ENCODE results near the gene MPV17L2. TPM values are rescaled to one million over a fixed set of nuclear protein-coding genes. Genes with fewer than 3 reads are reported as not detected.
A peak's percentile ranks its signal among the peaks of the same experiment; 100 is the strongest.

The MPV17L2 gene
- total RNA-seq, 3 donors from 2014 or later = 24.3 to 41.3 (median 37.1) TPM

DNA sequence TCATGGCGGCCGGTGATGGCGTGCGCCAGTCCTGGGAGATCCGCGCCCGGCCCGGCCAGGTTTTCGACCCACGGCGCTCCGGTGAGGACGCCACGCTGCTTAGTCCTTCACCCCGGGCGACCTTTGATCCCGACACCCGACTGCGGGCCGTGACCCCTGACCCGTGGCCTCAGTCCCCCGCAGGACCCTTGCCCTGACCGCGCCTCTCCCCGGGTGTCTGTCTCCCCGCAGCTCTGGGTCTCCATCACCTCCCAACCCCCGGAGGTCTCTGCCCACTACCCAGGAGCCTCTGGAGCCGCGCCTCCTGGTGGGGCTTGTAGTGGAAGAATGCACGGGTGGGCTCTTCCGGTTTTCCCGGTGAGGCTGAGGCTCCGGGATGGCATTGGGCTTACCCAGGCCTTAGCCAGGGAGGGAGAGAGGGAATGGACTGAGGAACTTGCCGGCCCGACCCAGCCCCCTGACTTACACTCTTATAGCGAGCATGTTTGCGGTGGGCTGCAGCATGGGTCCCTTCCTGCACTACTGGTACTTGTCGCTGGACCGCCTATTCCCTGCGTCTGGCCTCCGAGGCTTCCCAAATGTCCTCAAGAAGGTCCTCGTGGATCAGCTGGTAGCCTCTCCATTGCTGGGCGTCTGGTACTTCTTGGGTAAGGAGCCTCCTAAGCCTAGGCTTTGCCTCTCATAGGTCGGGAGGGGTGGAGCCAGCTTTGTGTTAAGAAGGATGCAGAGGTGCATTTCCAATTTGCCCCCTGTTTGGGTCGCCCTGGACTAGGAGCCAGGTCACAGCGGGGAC lies 566 bp downstream of the MPV17L2 start:
- no peaks in the 10 kb centered on the region for H3K36me3 ChIP-seq
- intact Hi-C loops (cut with DNase I; ENCODE audit: low total_unique reads) = no loop called here
- peaks cover 0 to 8% of the 10 kb centered on the region in 2 donors for H3K4me1 ChIP-seq
- TF ChIP-seq, protein P1, sequence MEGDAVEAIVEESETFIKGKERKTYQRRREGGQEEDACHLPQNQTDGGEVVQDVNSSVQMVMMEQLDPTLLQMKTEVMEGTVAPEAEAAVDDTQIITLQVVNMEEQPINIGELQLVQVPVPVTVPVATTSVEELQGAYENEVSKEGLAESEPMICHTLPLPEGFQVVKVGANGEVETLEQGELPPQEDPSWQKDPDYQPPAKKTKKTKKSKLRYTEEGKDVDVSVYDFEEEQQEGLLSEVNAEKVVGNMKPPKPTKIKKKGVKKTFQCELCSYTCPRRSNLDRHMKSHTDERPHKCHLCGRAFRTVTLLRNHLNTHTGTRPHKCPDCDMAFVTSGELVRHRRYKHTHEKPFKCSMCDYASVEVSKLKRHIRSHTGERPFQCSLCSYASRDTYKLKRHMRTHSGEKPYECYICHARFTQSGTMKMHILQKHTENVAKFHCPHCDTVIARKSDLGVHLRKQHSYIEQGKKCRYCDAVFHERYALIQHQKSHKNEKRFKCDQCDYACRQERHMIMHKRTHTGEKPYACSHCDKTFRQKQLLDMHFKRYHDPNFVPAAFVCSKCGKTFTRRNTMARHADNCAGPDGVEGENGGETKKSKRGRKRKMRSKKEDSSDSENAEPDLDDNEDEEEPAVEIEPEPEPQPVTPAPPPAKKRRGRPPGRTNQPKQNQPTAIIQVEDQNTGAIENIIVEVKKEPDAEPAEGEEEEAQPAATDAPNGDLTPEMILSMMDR (IDR thresholded peaks at IDR 0.05) = no peak
- TF ChIP-seq POLR2A (IDR thresholded peaks at IDR 0.05) (no peak), POLR2AphosphoS5 (IDR thresholded peaks at IDR 0.05) (no peak)
- H3K9me3 ChIP-seq = no peaks in the 10 kb centered on the region
- H3K27me3 ChIP-seq = no peaks in the 10 kb centered on the region
- H3K27ac ChIP-seq = peak overlapping the region; percentile 88 to 95
- H3K4me3 ChIP-seq = peak overlapping the region; percentile 77 to 96 (median 82)
- no peak for DNase-seq (ENCODE audit: low spot score in 2 of 2)

DNA sequence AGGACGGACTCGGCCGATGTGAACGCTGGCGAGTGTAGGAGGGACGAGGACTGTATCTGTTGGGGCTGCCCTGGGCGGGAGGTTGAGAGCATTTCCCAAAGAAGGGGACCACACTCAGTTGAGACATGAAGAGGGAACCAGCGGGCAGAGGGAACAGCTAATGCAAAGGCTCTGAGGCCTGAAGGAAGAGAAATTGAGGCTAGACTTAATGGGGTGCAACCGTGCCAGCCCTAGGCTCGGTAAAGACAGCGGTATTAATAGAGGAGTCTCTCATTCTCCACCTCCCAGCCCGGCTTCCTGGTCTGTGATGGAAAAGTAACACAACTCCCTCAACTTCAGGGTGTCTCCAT lies 1.1 kb downstream of the MPV17L2 start:
- intact Hi-C loops (cut with DNase I; ENCODE audit: low total_unique reads) = no loop called here
- Histone ChIP-seq H3K4me3 (peak overlapping the region; percentile 77 to 96 (median 82)), H3K27me3 (no peaks in the 10 kb centered on the region), H3K4me1 (peaks cover 0 to 8% of the 10 kb centered on the region in 2 donors), H3K27ac (peak overlapping the region; percentile 75 to 79), H3K9me3 (no peaks in the 10 kb centered on the region), H3K36me3 (no peaks in the 10 kb centered on the region)
- TF ChIP-seq, protein P1 (IDR thresholded peaks at IDR 0.05) = no peak
- TF ChIP-seq POLR2A (IDR thresholded peaks at IDR 0.05) = no peak
- TF ChIP-seq POLR2AphosphoS5 (IDR thresholded peaks at IDR 0.05) = no peak
- no peak for DNase-seq (ENCODE audit: low spot score in 2 of 2)

DNA sequence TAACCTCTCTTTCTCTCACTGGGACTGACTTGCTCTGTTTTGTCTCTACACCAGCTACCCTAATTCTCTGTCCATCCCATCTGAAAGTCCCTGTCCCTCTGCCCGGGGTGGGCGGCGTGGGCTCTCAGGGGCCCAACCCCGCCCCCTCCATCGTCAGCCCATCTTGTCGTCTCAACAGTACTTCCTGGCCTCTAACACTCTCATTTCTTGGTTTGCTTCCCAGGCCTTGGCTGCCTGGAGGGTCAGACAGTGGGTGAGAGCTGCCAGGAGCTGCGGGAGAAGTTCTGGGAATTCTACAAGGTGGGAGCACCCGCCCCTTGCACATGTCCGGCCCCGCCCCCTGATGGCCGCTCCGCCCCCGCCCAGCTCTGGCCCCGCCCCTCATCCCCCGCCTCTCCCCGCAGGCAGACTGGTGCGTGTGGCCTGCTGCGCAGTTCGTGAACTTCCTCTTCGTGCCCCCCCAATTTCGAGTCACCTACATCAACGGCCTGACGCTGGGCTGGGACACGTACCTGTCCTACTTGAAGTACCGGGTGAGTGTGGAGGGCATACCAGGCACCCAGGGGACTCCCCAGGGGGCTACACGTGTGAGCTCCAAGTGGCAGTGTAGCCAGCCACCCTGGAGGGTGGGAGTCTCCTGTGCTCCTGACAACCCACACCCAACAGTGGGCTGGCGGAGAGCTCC lies 1.7 kb downstream of the MPV17L2 start:
- Histone ChIP-seq H3K4me3 (peak overlapping the region in 2 of 3 donors; percentile 82 to 96), H3K27ac (peak overlapping the region; percentile 75 to 79), H3K36me3 (no peaks in the 10 kb centered on the region), H3K4me1 (peaks cover 0 to 8% of the 10 kb centered on the region in 2 donors), H3K9me3 (no peaks in the 10 kb centered on the region), H3K27me3 (no peaks in the 10 kb centered on the region)
- peak in 1 of 2 donors; percentile 81 for DNase-seq (ENCODE audit: low spot score in 2 of 2)
- TF ChIP-seq POLR2AphosphoS5 (IDR thresholded peaks at IDR 0.05) (no peak), POLR2A (IDR thresholded peaks at IDR 0.05) (no peak)
- TF ChIP-seq, protein P1 (IDR thresholded peaks at IDR 0.05) = no peak
- intact Hi-C loops (cut with DNase I; ENCODE audit: low total_unique reads) = no loop called here

DNA sequence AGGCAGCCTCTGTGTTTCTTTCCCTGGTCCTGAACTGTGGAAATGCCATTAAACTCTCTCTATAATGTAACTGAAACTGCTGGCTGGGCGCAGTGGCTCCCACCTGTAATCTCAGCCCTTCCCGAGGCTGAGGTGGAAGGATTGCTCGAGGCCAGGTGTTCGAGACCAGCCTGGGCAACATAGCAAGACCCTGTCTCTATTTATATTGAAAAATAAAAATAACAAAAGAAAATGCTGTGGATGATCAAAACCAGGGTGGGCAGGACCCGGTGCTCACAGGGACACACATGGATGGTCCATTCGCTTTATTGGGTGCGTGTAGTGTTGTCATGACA lies 3.5 kb downstream of the MPV17L2 start:
- Histone ChIP-seq H3K27ac (no peak overlapping the region), H3K27me3 (no peaks in the 10 kb centered on the region), H3K4me1 (peaks cover 0 to 8% of the 10 kb centered on the region in 2 donors), H3K4me3 (no peak overlapping the region), H3K36me3 (no peaks in the 10 kb centered on the region), H3K9me3 (no peaks in the 10 kb centered on the region)
- no peak for DNase-seq (ENCODE audit: low spot score in 2 of 2)
- intact Hi-C loops (cut with DNase I; ENCODE audit: low total_unique reads) = no loop called here
- no peak for TF ChIP-seq POLR2A (IDR thresholded peaks at IDR 0.05)
- TF ChIP-seq, protein P1 (IDR thresholded peaks at IDR 0.05) = no peak
- no peak for TF ChIP-seq POLR2AphosphoS5 (IDR thresholded peaks at IDR 0.05)

DNA sequence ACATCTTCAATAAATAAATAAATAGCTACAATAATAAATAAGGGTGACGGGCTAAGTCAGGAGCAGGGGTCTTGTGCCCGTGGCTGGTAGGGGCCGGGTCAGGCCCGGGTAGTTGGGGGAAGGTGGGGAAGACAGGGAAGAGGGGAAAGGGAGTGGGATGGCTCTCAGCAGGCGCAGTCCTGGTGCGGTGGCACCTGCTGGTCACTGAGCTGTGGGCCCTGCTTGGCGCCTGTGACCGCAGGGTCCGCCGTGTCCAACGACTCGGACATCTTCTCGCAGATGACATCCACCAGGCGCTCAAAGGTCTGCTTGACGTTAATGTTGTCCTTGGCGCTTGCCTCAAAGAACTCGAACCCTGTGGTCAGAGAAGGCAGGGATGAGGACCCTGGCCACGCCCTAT lies 4.3 kb downstream of the MPV17L2 start:
- H3K4me3 ChIP-seq = no peak overlapping the region

More for the DNA sequence above, 4.3 kb downstream of the MPV17L2 start:
- Histone ChIP-seq H3K4me1 (peaks cover under 1 to 6% of the 10 kb centered on the region in 2 donors), H3K9me3 (no peaks in the 10 kb centered on the region), H3K27ac (no peak overlapping the region), H3K36me3 (no peaks in the 10 kb centered on the region), H3K27me3 (no peaks in the 10 kb centered on the region)
- DNase-seq (ENCODE audit: low spot score in 2 of 2) = no peak
- TF ChIP-seq, protein P1 (IDR thresholded peaks at IDR 0.05) = no peak
- TF ChIP-seq POLR2AphosphoS5 (IDR thresholded peaks at IDR 0.05) (no peak), POLR2A (IDR thresholded peaks at IDR 0.05) (no peak)
- intact Hi-C loops (cut with DNase I; ENCODE audit: low total_unique reads) = no loop called here

Measured in breast epithelium (tissue), 4 donors.